Measurements from ENCODE around the gene HGF.

HGF gene

GRCh38 chr7:81682873-81683272 is 87.0 kb downstream of the HGF start:
- no peak for DNase-seq (ENCODE audit: low read depth)

GRCh38 chr7:81680120-81680519 is 89.7 kb downstream of the HGF start:
- DNase-seq (ENCODE audit: low read depth), result no peak

- peak; percentile 42 for DNase-seq (ENCODE audit: low read depth)
Observed at GRCh38 chr7:81676813-81677212, 93.0 kb downstream of the HGF start.

- peak; percentile 46 for DNase-seq (ENCODE audit: low read depth)
Observed at GRCh38 chr7:81676105-81676811, 93.6 kb downstream of the HGF start.

GRCh38 chr7:81674431-81674830 is 95.4 kb downstream of the HGF start:
- no peak for DNase-seq (ENCODE audit: low read depth)

- DNase-seq (ENCODE audit: low read depth), result no peak
Observed at GRCh38 chr7:81672872-81673271, 97.0 kb downstream of the HGF start.

- no peak for DNase-seq (ENCODE audit: low read depth)
Observed at GRCh38 chr7:81669476-81670105, 100.3 kb downstream of the HGF start.

GRCh38 chr7:81666209-81666608 is 103.6 kb downstream of the HGF start:
- DNase-seq (ENCODE audit: low read depth), result no peak

- no peak for DNase-seq (ENCODE audit: low read depth)
Observed at GRCh38 chr7:81665236-81665635, 104.6 kb downstream of the HGF start.

GRCh38 chr7:81664304-81664703 is 105.5 kb downstream of the HGF start:
- DNase-seq (ENCODE audit: low read depth), result no peak

GRCh38 chr7:81662531-81662930 is 107.3 kb downstream of the HGF start:
- DNase-seq (ENCODE audit: low read depth), result peak; percentile 78

- DNase-seq (ENCODE audit: low read depth), result no peak
Observed at GRCh38 chr7:81659697-81660395, 110.0 kb downstream of the HGF start.

- DNase-seq (ENCODE audit: low read depth), result peak; percentile 29
Observed at GRCh38 chr7:81657551-81657950, 112.3 kb downstream of the HGF start.

- DNase-seq (ENCODE audit: low read depth), result no peak
Observed at GRCh38 chr7:81655271-81655670, 114.6 kb downstream of the HGF start.

- DNase-seq (ENCODE audit: low read depth), result no peak
Observed at GRCh38 chr7:81652225-81652624, 117.6 kb downstream of the HGF start.
